ENCODE measurements around the gene DHX57.

The DHX57 gene

GRCh38 chr2:38750891-38751595 is 124.7 kb downstream of the DHX57 start, which contains the start of gene SRSF7:
Gene SRSF7 (minus strand): TSS chr2:38751361. CDS start chr2:38751256, 105 bp downstream.
- no peaks in the 10 kb centered on the region for H3K9me3 ChIP-seq (ENCODE audit: low read length)
- H3K36me3 ChIP-seq (ENCODE audit: insufficient read depth, low read length) = peaks cover 40% of the 10 kb centered on the region
- peak within 1 kb of the TSS; percentile 74 for H2AFZ ChIP-seq (ENCODE audit: low read depth, low read length)
- no peaks in the 10 kb centered on the region for H3K27me3 ChIP-seq (ENCODE audit: insufficient read depth, low read length)
- H3K4me3 ChIP-seq (ENCODE audit: low read length) = peak within 1 kb of the TSS; percentile 65
- peaks cover 24% of the 10 kb centered on the region for H3K4me1 ChIP-seq (ENCODE audit: insufficient read depth, low read length)

- H3K4me1 ChIP-seq (ENCODE audit: insufficient read depth, low read length) = peaks cover 24% of the 10 kb centered on the region
- no peak overlapping the region for H2AFZ ChIP-seq (ENCODE audit: low read depth, low read length)
- no peaks in the 10 kb centered on the region for H3K27me3 ChIP-seq (ENCODE audit: insufficient read depth, low read length)
- peaks cover 48% of the 10 kb centered on the region for H3K36me3 ChIP-seq (ENCODE audit: insufficient read depth, low read length)
- no peaks in the 10 kb centered on the region for H3K9me3 ChIP-seq (ENCODE audit: low read length)
- H3K4me3 ChIP-seq (ENCODE audit: low read length) = peak overlapping the region; percentile 65
Observed at GRCh38 chr2:38750011-38750890, 125.5 kb downstream of the DHX57 start.

GRCh38 chr2:38748943-38749804 is 126.6 kb downstream of the DHX57 start:
- no peak overlapping the region for H2AFZ ChIP-seq (ENCODE audit: low read depth, low read length)
- H3K4me3 ChIP-seq (ENCODE audit: low read length) = peak overlapping the region; percentile 65
- no peaks in the 10 kb centered on the region for H3K9me3 ChIP-seq (ENCODE audit: low read length)
- peaks cover 58% of the 10 kb centered on the region for H3K36me3 ChIP-seq (ENCODE audit: insufficient read depth, low read length)
- H3K4me1 ChIP-seq (ENCODE audit: insufficient read depth, low read length) = peaks cover 24% of the 10 kb centered on the region
- H3K27me3 ChIP-seq (ENCODE audit: insufficient read depth, low read length) = no peaks in the 10 kb centered on the region

- Histone ChIP-seq H2AFZ (ENCODE audit: low read depth, low read length) (no peak overlapping the region), H3K9me3 (ENCODE audit: low read length) (no peaks in the 10 kb centered on the region), H3K36me3 (ENCODE audit: insufficient read depth, low read length) (peaks cover 66% of the 10 kb centered on the region), H3K4me3 (ENCODE audit: low read length) (no peak overlapping the region), H3K27me3 (ENCODE audit: insufficient read depth, low read length) (no peaks in the 10 kb centered on the region), H3K4me1 (ENCODE audit: insufficient read depth, low read length) (peaks cover 24% of the 10 kb centered on the region)
Observed at GRCh38 chr2:38748391-38748790, 127.3 kb downstream of the DHX57 start.

GRCh38 chr2:38747819-38748218 is 127.9 kb downstream of the DHX57 start:
- Histone ChIP-seq H3K36me3 (ENCODE audit: insufficient read depth, low read length) (peaks cover 71% of the 10 kb centered on the region), H3K4me1 (ENCODE audit: insufficient read depth, low read length) (peaks cover 24% of the 10 kb centered on the region), H3K4me3 (ENCODE audit: low read length) (no peak overlapping the region)

More at GRCh38 chr2:38747819-38748218, 127.9 kb downstream of the DHX57 start:
- no peaks in the 10 kb centered on the region for H3K9me3 ChIP-seq (ENCODE audit: low read length)
- no peaks in the 10 kb centered on the region for H3K27me3 ChIP-seq (ENCODE audit: insufficient read depth, low read length)
- H2AFZ ChIP-seq (ENCODE audit: low read depth, low read length) = no peak overlapping the region
